Tibial nerve (tissue), 4 donors: ENCODE measurements around the gene NCBP2L. TPM values are rescaled to one million over a fixed set of nuclear protein-coding genes. Genes with fewer than 3 reads are reported as not detected.
A peak's percentile ranks its signal among the peaks of the same experiment; 100 is the strongest.

ENCODE experiments used
- DNase-seq, 2 donors: peaks; one replicate each; pipeline ENCODE4 v3.0.0-alpha.2; 2019; ENCODE audit warnings: low spot score in 2 of 2
- H3K27ac ChIP-seq, 4 donors: fragments of 200-600 bp; sonication (generic) in 3 of 4; one replicate each; pipeline ENCODE4 v1.5.1; 2017 to 2019; ENCODE audit warnings: mild to moderate bottlenecking in 1 of 4
- H3K27me3 ChIP-seq, 2 donors: fragments of 200-600 bp; sonication (generic) in 1 of 2; one replicate each; pipeline versions ENCODE4 v1.5.1 to v1.6.0; 2017 to 2019
- H3K36me3 ChIP-seq, 3 donors: fragments of 200-600 bp; sonication (generic); one replicate each; pipeline ENCODE4 v1.5.1; 2018 to 2019
- H3K4me1 ChIP-seq, 4 donors: fragments of 200-600 bp; sonication (generic) in 3 of 4; one replicate each; pipeline ENCODE4 v1.5.1; 2017 to 2019
- H3K4me3 ChIP-seq, 4 donors: fragments of 200-600 bp; sonication (generic) in 3 of 4; one replicate each; pipeline ENCODE4 v1.5.1; 2017 to 2019; ENCODE audit warnings: mild to moderate bottlenecking in 1 of 4, moderate library complexity in 1 of 4
- H3K9me3 ChIP-seq, 4 donors: fragments of 200-600 bp; sonication (generic) in 3 of 4; one replicate each; pipeline ENCODE4 v1.5.1; 2017 to 2019
- CTCF ChIP-seq, 5 experiments: fragments of 200-600 bp in 3 of 5; fragments of 450-650 bp in 2 of 5; sonication (generic) in 3 of 5; IDR thresholded peaks; one replicate each; pipeline ENCODE4 v1.5.1; 2016 to 2019; ENCODE audit warnings: antibody characterized with exemption in 5 of 5, mild to moderate bottlenecking in 3 of 5, moderate library complexity in 2 of 5
- EP300 ChIP-seq, 2 donors: sonication (generic); formaldehyde crosslinking; IDR thresholded peaks; one replicate each; pipeline ENCODE4 v1.6.1; 2017; ENCODE audit warnings: antibody characterized with exemption in 2 of 2, mild to moderate bottlenecking in 1 of 2
- POLR2A ChIP-seq, 2 donors: fragments of 450-650 bp; IDR thresholded peaks; one replicate each; pipeline ENCODE4 v1.6.1; 2017; ENCODE audit warnings: antibody characterized with exemption in 2 of 2, mild to moderate bottlenecking in 2 of 2, moderate library complexity in 2 of 2
- WGBS, 2 donors: methylation state at CpG; one replicate each; pipeline ENCODE4 v1.1.5; 2018; 5-methylcytosine and 5-hydroxymethylcytosine counted together
- total RNA-seq, 4 donors: library from RNA; depleted of rRNA; stranded (reverse); fragments of >200 nt; gene quantifications; one replicate each; pipeline ENCODE4 v1.1.0, GENCODE V29; 2016

Gene NCBP2L
- total RNA-seq, 4 donors from 2014 or later = not detected

GRCh38 chrX:107750263-107750662 lies 27.3 kb upstream of the NCBP2L start:
- WGBS, 2 donors = 94 to 96% methylated on average over 6 of the region's 6 CpGs
- H3K4me1 ChIP-seq = peaks cover 0 to 72% (median 16%) of the 10 kb centered on the region in 4 donors
- H3K27ac ChIP-seq = peak overlapping the region in 2 of 4 donors; percentile 34 to 97

GRCh38 chrX:107750861-107751445 lies 26.6 kb upstream of the NCBP2L start:
- H3K27ac ChIP-seq = peak overlapping the region in 2 of 4 donors; percentile 34 to 97

More at GRCh38 chrX:107750263-107750662, 27.3 kb upstream of the NCBP2L start:
- no peaks in the 10 kb centered on the region for H3K36me3 ChIP-seq
- DNase-seq = no peak
- H3K4me3 ChIP-seq = no peak overlapping the region
- H3K9me3 ChIP-seq = no peaks in the 10 kb centered on the region
- peaks cover 0 to 3% of the 10 kb centered on the region in 2 donors for H3K27me3 ChIP-seq
- TF ChIP-seq CTCF (IDR thresholded peaks at IDR 0.05) = no peak
- TF ChIP-seq EP300 (IDR thresholded peaks at IDR 0.05) = no peak
- no peak for TF ChIP-seq POLR2A (IDR thresholded peaks at IDR 0.05)

GRCh38 chrX:107752043-107752442 lies 25.5 kb upstream of the NCBP2L start:
- Histone ChIP-seq H3K27ac (peak overlapping the region in 2 of 4 donors; percentile 47 to 97), H3K36me3 (no peaks in the 10 kb centered on the region), H3K27me3 (peaks cover 0 to 3% of the 10 kb centered on the region in 2 donors), H3K9me3 (no peaks in the 10 kb centered on the region), H3K4me3 (no peak overlapping the region), H3K4me1 (peaks cover 0 to 63% (median 10%) of the 10 kb centered on the region in 4 donors)
- WGBS, 2 donors = 67 to 73% methylated on average over 3 of the region's 3 CpGs
- TF ChIP-seq POLR2A (IDR thresholded peaks at IDR 0.05) (no peak), CTCF (IDR thresholded peaks at IDR 0.05) (no peak), EP300 (IDR thresholded peaks at IDR 0.05) (no peak)
- DNase-seq = no peak

More at GRCh38 chrX:107750861-107751445, 26.6 kb upstream of the NCBP2L start:
- H3K4me1 ChIP-seq = peaks cover 0 to 65% (median 13%) of the 10 kb centered on the region in 4 donors
- DNase-seq = no peak
- no peak for TF ChIP-seq EP300 (IDR thresholded peaks at IDR 0.05)
- TF ChIP-seq POLR2A (IDR thresholded peaks at IDR 0.05) = no peak
- no peak for TF ChIP-seq CTCF (IDR thresholded peaks at IDR 0.05)
- 64 to 65% methylated on average over 7 of the region's 7 CpGs for WGBS, 2 donors
- no peaks in the 10 kb centered on the region for H3K9me3 ChIP-seq
- H3K36me3 ChIP-seq = no peaks in the 10 kb centered on the region
- H3K27me3 ChIP-seq = peaks cover 0 to 3% of the 10 kb centered on the region in 2 donors
- no peak overlapping the region for H3K4me3 ChIP-seq

- H3K27ac ChIP-seq = peak overlapping the region in 3 of 4 donors; percentile 12 to 97 (median 47)
- H3K4me3 ChIP-seq = no peak overlapping the region
- 69 to 84% methylated on average over 3 of the region's 3 CpGs for WGBS, 2 donors
- H3K9me3 ChIP-seq = no peaks in the 10 kb centered on the region
- DNase-seq = no peak
- no peak for TF ChIP-seq EP300 (IDR thresholded peaks at IDR 0.05)
- H3K4me1 ChIP-seq = peaks cover 0 to 60% (median 7%) of the 10 kb centered on the region in 4 donors
- H3K36me3 ChIP-seq = no peaks in the 10 kb centered on the region
- H3K27me3 ChIP-seq = peaks cover 0 to 3% of the 10 kb centered on the region in 2 donors
Observed at GRCh38 chrX:107752714-107753113, 24.8 kb upstream of the NCBP2L start.

GRCh38 chrX:107753187-107753586 lies 24.3 kb upstream of the NCBP2L start:
- no peaks in the 10 kb centered on the region for H3K36me3 ChIP-seq
- peak overlapping the region in 3 of 4 donors; percentile 12 to 97 (median 47) for H3K27ac ChIP-seq
- TF ChIP-seq CTCF (IDR thresholded peaks at IDR 0.05) (no peak), EP300 (IDR thresholded peaks at IDR 0.05) (no peak), POLR2A (IDR thresholded peaks at IDR 0.05) (no peak)
- H3K27me3 ChIP-seq = peaks cover 0 to 5% of the 10 kb centered on the region in 2 donors
- H3K9me3 ChIP-seq = no peaks in the 10 kb centered on the region
- 73 to 77% methylated on average over 4 of the region's 4 CpGs for WGBS, 2 donors
- DNase-seq = no peak
- H3K4me3 ChIP-seq = no peak overlapping the region
- H3K4me1 ChIP-seq = peaks cover 0 to 56% (median 2%) of the 10 kb centered on the region in 4 donors
